DND-41 (cell line): ENCODE measurements around the gene GALNT18.

Experiments used
- EZH2 ChIP-seq: IDR thresholded peaks from 3 replicates; pipeline ENCODE4 v1.6.1; 2012; ENCODE audit warnings: borderline replicate concordance, low read depth, mild to moderate bottlenecking, moderate library complexity, low read length, inconsistent platforms; ENCODE audit not compliant: severe bottlenecking
- TF ChIP-seq, protein P1 (sequence below): IDR thresholded peaks from 2 replicates; pipeline ENCODE4 v1.5.1; 2012; ENCODE audit warnings: borderline replicate concordance, low read length, moderate library complexity, mild to moderate bottlenecking; ENCODE audit not compliant: poor library complexity, severe bottlenecking; ENCODE audit errors: extremely low read depth

DNA sequence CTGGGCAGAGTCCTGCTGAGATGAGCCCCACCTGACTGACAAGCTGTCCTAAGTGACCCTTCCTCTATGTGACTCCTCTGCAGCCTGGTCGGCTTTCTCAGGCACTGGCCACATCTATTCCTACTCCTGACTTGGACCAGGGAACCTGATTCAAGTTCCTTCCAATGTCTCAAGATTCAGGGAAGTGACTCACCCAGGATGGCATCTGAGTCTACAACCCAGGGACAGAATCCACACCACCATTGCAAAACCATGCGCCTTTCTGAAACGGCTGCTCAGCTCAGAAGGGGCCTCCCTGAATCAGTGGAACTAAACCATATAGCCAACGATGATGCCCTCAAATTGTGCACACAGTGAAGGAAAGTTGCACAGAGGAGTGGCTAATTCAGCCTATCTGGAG, 204.9 kb downstream of the GALNT18 start:
- TF ChIP-seq, protein P1, sequence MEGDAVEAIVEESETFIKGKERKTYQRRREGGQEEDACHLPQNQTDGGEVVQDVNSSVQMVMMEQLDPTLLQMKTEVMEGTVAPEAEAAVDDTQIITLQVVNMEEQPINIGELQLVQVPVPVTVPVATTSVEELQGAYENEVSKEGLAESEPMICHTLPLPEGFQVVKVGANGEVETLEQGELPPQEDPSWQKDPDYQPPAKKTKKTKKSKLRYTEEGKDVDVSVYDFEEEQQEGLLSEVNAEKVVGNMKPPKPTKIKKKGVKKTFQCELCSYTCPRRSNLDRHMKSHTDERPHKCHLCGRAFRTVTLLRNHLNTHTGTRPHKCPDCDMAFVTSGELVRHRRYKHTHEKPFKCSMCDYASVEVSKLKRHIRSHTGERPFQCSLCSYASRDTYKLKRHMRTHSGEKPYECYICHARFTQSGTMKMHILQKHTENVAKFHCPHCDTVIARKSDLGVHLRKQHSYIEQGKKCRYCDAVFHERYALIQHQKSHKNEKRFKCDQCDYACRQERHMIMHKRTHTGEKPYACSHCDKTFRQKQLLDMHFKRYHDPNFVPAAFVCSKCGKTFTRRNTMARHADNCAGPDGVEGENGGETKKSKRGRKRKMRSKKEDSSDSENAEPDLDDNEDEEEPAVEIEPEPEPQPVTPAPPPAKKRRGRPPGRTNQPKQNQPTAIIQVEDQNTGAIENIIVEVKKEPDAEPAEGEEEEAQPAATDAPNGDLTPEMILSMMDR, result no peak
- TF ChIP-seq EZH2, result no peak
